ENCODE measurements around the gene CSRNP3.

CSRNP3 gene, protein sequence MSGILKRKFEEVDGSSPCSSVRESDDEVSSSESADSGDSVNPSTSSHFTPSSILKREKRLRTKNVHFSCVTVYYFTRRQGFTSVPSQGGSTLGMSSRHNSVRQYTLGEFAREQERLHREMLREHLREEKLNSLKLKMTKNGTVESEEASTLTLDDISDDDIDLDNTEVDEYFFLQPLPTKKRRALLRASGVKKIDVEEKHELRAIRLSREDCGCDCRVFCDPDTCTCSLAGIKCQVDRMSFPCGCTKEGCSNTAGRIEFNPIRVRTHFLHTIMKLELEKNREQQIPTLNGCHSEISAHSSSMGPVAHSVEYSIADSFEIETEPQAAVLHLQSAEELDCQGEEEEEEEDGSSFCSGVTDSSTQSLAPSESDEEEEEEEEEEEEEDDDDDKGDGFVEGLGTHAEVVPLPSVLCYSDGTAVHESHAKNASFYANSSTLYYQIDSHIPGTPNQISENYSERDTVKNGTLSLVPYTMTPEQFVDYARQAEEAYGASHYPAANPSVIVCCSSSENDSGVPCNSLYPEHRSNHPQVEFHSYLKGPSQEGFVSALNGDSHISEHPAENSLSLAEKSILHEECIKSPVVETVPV

GRCh38 chr2:165469417-165469816 lies at the start of gene CSRNP3:
CSRNP3 (plus strand) TSS chr2:165469698; CDS start chr2:165595066, 125,368 bp downstream.
- no peak for DNase-seq

GRCh38 chr2:165420231-165420630 lies 49.3 kb upstream of the CSRNP3 start:
- no peak for DNase-seq

GRCh38 chr2:165423081-165423480 lies 46.4 kb upstream of the CSRNP3 start:
- DNase-seq: no peak

DNA sequence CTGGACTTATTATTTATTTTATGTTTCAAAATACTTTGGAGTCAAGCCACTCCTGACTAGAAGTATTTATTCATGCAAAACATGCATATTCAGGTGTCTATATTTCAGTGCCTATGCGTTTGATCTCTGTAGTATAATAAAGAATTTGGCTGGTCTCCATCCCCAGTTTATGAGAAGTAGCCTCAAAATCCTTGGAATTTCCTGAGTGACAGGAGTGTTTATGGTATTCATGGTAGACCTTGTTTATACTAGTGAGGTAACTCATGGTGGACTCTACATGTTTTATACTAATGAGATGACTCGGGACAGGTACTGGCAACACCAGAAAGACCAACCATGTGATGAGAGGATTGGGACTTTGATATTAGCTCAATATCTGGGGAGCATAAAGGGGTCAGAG lies 43.9 kb upstream of the CSRNP3 start:
- DNase-seq: no peak

GRCh38 chr2:165427686-165428085 lies 41.8 kb upstream of the CSRNP3 start:
- no peak for DNase-seq

GRCh38 chr2:165428926-165429325 lies 40.6 kb upstream of the CSRNP3 start:
- no peak for DNase-seq

DNA sequence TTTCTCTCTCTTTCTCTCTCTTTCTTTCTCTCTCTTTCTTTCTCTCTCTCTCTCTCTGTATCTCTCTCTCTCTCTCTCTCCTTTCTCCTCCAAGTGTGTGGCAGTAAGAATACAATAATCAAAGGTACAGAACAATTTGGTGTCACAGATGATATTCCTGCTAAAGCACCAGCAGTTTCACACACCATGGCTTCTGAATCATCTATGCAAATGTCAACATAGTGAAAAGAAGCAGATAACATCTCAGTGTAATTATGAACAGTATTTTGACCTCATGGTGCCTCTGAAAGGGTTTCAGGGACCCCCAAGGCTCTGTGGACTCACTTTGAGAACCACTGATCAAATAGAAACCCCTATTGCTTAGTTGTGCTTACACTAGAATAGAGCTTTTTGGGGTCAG lies 38.5 kb upstream of the CSRNP3 start:
- no peak for DNase-seq

DNA sequence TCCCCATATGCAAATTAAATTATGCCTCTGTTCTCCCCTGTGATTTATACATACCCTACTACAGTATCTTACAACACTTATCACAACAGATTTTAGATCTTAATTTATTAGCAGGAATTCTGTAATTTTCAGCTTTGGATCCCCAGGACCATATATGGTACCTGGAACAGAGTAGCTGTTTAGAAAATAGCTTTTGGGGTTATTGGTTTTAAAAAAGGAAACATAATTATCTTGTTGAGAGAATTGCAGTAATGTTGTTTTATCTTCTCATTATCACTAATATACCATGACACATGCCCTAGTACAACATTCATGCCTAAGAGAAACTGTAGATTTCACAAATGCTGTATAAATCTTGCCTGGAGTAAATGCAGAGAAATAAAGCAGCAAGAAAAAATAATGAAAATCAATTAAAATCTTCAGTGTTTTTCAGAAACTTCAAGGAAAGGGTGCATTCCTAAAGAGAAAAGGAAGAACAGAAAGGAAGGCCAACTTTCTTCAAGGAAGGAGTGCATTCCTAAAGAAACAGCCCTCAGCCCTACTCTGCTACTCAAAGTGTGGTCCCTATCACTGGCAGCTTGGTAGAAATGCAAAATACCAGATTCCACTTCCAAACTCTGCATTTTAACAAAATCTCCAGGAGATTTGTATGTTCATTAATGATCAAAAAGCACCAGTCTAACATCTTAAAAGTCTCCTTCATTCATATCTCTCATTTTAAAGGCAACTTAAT lies 37.1 kb upstream of the CSRNP3 start:
- DNase-seq: no peak

DNA sequence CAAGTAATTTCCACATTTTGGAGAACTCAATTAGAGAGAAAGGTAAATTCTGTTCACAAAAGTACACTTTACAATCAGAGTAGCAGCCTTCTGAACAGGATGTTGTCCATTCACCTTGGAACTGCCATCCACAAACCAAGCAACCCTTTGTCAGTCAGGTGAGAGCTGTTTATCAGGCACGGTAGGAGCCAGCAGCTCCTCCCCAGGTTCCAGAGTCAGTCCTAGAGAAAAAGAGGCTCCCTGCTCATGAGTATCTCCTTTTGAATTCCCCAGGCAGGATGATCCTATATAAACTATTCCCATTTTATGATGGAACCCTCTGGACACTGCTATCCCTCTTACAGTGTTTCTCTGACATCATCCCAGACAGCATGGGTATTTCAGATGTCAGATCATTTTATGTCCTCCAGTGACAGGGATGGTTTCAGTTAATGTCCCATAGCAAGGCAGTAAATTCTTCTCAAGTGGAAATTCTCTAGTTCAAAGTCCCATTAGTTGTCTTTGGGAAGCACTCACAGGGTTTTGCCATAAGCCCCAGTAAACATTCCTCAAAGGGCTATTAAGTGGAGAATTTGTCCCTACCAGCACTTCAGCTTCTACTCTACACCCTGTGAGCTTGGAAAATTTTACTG lies 34.5 kb upstream of the CSRNP3 start:
- no peak for DNase-seq

DNA sequence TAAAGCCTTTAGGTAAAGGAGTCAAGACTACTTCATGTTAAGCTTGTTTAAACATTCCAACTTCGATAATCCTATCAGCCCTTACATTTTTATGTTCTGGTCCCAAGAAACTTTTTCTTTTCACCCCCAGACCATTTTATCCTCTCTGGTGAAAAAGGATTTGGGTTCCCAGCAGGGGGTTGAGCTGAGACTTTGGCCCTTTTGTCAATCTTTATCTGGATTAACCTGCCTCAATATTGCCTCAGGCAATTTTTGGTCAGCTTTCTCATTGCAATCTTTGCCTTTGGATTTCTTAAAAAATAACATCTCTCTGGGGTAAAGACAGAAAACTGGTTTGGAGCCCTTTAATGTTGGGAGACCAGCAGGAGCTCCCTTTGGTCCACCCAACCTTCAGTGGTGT lies 33.9 kb upstream of the CSRNP3 start:
- DNase-seq: no peak

- no peak for DNase-seq
Measured at GRCh38 chr2:165436559-165436958, 32.9 kb upstream of the CSRNP3 start.

- DNase-seq: no peak
Measured at GRCh38 chr2:165440367-165440766, 29.1 kb upstream of the CSRNP3 start.

GRCh38 chr2:165443511-165443910 lies 26.0 kb upstream of the CSRNP3 start:
- DNase-seq: no peak

DNA sequence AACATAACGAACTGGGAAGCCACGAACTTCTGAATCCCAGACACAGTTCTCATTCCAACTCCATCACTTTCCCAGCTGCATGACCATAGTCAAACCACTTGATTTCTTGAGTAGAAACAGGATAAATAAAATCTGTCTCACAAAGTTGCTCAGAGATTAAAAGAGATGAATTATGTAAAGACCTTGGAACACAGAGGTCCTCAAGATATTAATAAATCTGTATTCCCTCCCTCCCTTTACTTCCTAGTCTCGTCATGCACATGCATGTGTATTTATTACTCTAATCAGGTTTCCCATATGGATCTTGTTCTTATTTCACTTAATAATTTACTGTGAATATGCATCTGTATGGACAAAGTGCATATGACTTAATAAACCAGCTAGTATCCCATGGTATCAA lies 21.1 kb upstream of the CSRNP3 start:
- DNase-seq: no peak

GRCh38 chr2:165450156-165450555 lies 19.3 kb upstream of the CSRNP3 start:
- DNase-seq: no peak

DNA sequence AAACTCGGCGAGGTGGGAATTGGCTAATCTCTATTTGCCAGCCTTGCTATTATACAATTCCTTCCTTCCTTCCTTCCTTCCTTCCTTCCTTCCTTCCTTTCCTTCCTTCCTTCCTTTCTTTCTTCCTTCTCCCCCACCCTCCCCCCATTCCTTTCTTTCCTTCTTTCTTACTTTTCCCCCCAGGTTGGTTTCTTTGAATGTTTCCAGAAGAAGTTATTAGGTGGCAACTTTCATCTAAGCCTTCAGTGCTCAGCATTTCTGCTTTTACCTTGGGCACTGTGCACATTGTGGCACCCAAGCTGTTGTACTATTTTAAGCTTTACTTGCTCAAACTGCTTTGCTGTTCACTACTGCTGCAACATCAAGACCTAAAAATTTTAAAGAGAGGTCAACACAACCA lies 17.2 kb upstream of the CSRNP3 start:
- DNase-seq: no peak

DNA sequence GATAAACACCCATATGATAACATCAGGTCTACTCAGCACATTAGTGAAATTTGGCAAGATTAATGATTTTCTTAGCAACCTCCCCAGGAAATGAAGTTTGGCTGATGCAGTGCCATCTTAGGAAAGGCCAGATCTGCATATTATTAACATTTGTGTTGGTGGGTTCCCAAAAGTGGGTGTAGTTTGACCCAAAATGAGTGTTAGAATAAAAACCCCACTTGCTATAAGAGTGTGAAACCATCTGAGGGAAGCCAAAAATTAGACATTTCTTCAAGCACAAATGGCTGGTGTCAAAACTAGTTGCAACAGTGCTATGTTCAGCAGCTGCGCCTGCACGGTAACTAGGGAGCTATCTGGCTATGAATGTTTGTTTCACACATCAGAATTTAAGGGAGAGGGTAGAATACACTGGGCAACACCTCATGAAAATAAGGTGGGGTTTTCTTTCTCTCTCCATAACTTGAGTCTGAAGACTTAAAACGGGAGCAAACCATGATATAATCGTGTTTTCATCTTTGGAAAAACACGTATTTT lies 15.9 kb upstream of the CSRNP3 start:
- no peak for DNase-seq

GRCh38 chr2:165454905-165455304 lies 14.6 kb upstream of the CSRNP3 start:
- no peak for DNase-seq

- no peak for DNase-seq
Measured at GRCh38 chr2:165456027-165456426, 13.5 kb upstream of the CSRNP3 start.

DNA sequence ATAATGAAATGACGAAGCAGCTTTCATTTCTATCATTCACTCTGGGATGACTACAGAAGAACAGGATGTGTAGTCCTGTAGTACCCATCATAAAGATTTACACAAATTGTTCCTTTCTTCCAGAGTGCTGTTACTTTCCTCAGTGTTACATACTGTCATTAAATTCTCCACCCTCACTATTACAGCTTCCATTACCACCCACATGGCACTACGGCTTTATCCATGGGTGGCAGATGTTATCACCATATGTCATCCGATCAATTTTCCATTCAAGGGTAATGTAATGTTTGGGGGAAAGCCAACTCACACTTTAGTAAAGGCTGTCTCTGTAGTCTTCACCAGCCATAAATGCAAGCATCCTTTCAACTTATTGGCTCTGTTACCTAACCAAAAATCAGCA lies 7.1 kb upstream of the CSRNP3 start:
- DNase-seq: no peak

- no peak for DNase-seq
Measured at GRCh38 chr2:165466386-165466785, 3.1 kb upstream of the CSRNP3 start.

GRCh38 chr2:165467921-165468320 lies 1.6 kb upstream of the CSRNP3 start:
- no peak for DNase-seq

DNA sequence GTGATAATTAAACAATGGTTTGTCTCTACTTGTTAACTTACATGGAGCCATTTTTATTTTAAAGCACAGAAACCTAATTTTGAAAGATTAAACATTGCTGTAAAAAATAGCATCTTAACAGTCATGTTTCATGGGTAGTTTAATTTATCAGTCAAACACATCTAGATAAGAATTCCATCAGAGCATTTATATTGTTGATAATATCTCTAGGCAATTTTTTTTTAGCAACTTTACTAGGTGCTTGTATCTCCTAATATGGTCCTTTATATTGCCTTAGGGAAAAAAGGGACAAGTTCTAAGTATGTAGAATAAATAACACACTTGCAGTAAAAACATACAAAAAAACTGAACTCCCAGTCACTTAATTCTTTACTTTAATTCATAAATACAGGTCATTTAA lies 863 bp downstream of the CSRNP3 start:
- DNase-seq: no peak
